ENCODE results near the gene BAIAP2.

The BAIAP2 gene

DNA sequence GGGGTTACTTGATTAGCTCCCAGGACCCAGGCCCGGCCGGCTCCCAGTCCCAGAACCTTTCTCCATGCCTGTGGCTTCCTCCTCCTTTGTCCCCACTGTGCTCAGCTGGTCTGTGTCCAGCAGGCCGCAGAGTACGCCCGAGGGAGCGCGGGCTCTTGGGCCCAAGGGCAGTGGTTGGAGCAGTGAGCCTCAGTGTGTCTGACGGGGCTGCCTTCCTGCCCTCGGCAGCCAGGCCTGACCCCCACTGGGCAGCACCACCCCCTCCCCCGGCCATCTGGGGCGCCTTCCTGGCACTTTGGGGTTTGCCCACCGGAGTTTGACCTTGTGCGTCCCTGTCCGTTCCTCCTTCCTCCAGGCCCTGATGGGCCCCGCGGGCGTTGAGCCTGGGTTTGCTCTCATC, 67.9 kb downstream of the BAIAP2 start:
- no peak for DNase-seq (ENCODE audit: low read depth in 4 of 4, low spot score in 1 of 4)

GRCh38 chr17:81103379-81103778, 68.4 kb downstream of the BAIAP2 start:
- DNase-seq (ENCODE audit: low read depth in 4 of 4, low spot score in 1 of 4) = no peak

DNA sequence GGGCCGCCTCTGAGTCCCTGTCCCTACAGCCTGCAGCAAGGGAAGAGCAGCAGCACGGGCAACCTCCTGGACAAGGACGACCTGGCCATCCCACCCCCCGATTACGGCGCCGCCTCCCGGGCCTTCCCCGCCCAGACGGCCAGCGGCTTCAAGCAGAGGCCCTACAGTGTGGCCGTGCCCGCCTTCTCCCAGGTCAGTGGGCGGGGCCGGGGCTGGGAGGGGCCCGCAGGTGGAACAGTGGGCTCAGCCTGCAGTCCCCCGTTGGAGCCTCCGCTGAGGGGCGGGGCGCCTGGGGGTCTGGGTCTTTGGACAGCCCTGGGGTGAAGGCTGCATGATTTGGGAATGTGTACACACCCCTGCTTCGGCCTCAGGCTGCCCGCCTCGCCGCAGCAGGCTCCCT, 71.8 kb downstream of the BAIAP2 start:
- no peak for DNase-seq (ENCODE audit: low read depth in 4 of 4, low spot score in 1 of 4)

GRCh38 chr17:81108220-81108619, 73.3 kb downstream of the BAIAP2 start:
- DNase-seq (ENCODE audit: low read depth in 4 of 4, low spot score in 1 of 4) = no peak

DNA sequence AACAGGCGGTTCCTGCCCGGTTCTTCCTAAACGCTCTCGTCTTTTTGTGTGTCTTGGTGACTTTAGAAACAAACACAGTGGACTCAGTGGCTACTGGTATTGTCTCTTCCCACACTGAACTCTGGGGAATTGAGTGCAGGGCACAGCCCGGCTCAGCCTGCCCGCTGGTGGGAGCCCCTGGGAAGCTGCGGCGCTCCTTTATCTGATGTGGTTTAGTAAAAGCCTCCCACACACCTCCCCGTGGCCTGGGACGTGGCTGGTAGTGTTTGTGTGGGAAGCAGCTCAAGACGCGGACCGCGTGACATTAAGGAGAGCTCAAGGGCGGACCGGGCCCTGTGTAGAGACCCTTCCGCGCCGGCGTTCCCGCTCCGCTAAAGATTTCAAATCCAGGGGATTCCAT, 75.0 kb downstream of the BAIAP2 start:
- no peak for DNase-seq (ENCODE audit: low read depth in 4 of 4, low spot score in 1 of 4)

GRCh38 chr17:81110488-81111040, 75.6 kb downstream of the BAIAP2 start:
- no peak for DNase-seq (ENCODE audit: low read depth in 4 of 4, low spot score in 1 of 4)

- no peak for DNase-seq (ENCODE audit: low read depth in 4 of 4, low spot score in 1 of 4)
These were observed 76.1 kb downstream of the BAIAP2 start for GRCh38 chr17:81111066-81111465.

GRCh38 chr17:81112450-81112849, 77.5 kb downstream of the BAIAP2 start:
- DNase-seq (ENCODE audit: low read depth in 4 of 4, low spot score in 1 of 4) = no peak

GRCh38 chr17:81113158-81113724, 78.3 kb downstream of the BAIAP2 start:
- no peak for DNase-seq (ENCODE audit: low read depth in 4 of 4, low spot score in 1 of 4)

GRCh38 chr17:81114351-81115093, 79.6 kb downstream of the BAIAP2 start:
- no peak for DNase-seq (ENCODE audit: low read depth in 4 of 4, low spot score in 1 of 4)

- DNase-seq (ENCODE audit: low read depth in 4 of 4, low spot score in 1 of 4) = no peak
These were observed 80.3 kb downstream of the BAIAP2 start for GRCh38 chr17:81115219-81115618.

DNA sequence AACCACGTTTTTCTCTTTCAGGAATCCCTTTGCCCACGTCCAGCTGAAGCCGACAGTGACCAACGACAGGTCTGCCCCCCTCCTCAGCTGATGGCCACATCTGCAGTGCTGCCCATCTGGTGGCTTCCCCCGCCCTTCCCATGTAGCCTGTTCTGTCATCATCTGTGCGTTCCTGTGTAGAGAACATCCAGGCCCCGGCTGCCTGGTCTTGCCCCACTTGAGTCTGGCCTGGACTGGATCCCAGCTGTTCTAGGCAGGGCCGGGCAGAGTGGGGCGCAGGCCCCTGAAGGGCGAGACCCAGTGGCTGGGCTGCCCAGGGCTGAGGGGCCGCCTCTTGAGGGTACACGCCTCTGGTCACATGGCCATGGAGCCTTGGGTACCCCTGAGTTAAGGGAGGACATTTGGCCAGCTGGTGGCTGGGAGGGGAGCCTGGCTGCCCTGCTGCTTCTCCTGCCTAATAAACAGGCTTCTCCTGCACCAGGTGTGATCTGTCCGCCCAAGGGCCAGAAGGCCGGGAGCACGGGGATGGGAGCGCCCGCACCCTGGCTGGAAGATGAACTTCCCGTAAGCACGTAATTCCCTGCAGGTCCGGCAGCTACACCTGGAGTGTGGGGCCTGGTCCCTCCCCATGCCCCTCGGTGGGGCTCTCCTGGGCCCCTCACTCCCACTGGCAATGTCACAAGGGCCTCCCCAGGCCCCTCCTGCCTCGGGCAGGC, 81.0 kb downstream of the BAIAP2 start:
- DNase-seq (ENCODE audit: low read depth in 4 of 4, low spot score in 1 of 4) = no peak

GRCh38 chr17:81116704-81117103, 81.8 kb downstream of the BAIAP2 start:
- DNase-seq (ENCODE audit: low read depth in 4 of 4, low spot score in 1 of 4) = no peak

- DNase-seq (ENCODE audit: low read depth in 4 of 4, low spot score in 1 of 4) = no peak
These were observed 82.8 kb downstream of the BAIAP2 start for GRCh38 chr17:81117672-81118198.

DNA sequence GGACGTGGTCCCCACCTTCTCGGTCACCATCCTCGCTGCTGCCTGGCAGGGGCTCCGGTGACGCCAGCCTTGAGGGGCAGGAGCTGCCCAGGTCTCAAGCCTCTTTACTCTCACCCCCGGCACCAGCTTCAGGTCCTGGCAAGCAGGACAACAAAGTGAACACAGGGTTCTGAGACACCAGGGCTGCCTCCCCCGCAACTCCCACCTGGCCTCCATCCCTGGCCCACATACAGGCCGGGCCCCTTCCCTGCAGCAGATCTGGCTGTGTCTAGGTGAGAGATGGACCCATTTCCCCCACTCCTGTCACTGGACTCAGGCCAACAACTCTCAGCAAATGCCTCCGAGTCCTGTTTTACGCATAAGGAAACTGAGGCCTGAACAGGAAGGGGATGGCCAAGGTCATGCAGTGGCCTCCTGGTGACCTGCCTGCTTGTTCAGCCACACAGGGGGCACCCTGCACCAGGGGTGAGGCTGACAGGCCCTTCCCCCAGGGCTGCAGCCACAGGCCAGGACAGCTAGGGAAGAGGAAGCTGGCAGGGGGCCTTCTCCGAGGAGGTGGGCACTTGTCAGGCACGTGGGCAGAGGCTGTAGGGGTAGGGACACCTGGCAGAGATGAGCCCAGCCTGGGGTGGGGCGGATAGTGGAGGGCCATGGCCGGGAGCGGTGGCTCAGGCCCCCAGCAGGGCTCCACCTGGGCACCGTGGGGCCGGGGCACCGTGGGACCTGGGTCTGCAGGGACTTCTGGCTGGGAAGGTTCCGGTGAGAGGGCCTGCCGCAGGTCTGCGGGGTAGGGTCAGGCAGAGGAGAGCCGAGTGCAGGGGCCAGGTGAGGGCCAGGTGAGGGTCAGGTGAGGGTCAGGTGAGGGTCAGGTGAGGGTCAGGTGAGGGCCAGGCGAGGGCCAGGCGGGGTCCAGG, 83.6 kb downstream of the BAIAP2 start:
- no peak for DNase-seq (ENCODE audit: low read depth in 4 of 4, low spot score in 1 of 4)

- peak; percentile 67 to 78 (median 72) for DNase-seq (ENCODE audit: low read depth in 4 of 4, low spot score in 1 of 4)
These were observed 84.5 kb downstream of the BAIAP2 start for GRCh38 chr17:81119223-81120148.

GRCh38 chr17:81120149-81120484, 85.2 kb downstream of the BAIAP2 start:
- no peak for DNase-seq (ENCODE audit: low read depth in 4 of 4, low spot score in 1 of 4)

GRCh38 chr17:81120695-81121621, 86.0 kb downstream of the BAIAP2 start:
- DNase-seq (ENCODE audit: low read depth in 4 of 4, low spot score in 1 of 4) = no peak
